GM19193 (cell line): ENCODE data around the gene ITGAX.

Experiments used
- POLR2A ChIP-seq: IDR thresholded peaks from 4 replicates; pipeline ENCODE4 v1.6.1; 2011; ENCODE audit not compliant: insufficient read depth, insufficient read length; ENCODE audit errors: extremely low read depth

Gene ITGAX

GRCh38 chr16:31360251-31360650, 5.3 kb downstream of the ITGAX start:
- no peak for TF ChIP-seq POLR2A

GRCh38 chr16:31361201-31362110, 6.5 kb downstream of the ITGAX start:
- TF ChIP-seq POLR2A = no peak

DNA sequence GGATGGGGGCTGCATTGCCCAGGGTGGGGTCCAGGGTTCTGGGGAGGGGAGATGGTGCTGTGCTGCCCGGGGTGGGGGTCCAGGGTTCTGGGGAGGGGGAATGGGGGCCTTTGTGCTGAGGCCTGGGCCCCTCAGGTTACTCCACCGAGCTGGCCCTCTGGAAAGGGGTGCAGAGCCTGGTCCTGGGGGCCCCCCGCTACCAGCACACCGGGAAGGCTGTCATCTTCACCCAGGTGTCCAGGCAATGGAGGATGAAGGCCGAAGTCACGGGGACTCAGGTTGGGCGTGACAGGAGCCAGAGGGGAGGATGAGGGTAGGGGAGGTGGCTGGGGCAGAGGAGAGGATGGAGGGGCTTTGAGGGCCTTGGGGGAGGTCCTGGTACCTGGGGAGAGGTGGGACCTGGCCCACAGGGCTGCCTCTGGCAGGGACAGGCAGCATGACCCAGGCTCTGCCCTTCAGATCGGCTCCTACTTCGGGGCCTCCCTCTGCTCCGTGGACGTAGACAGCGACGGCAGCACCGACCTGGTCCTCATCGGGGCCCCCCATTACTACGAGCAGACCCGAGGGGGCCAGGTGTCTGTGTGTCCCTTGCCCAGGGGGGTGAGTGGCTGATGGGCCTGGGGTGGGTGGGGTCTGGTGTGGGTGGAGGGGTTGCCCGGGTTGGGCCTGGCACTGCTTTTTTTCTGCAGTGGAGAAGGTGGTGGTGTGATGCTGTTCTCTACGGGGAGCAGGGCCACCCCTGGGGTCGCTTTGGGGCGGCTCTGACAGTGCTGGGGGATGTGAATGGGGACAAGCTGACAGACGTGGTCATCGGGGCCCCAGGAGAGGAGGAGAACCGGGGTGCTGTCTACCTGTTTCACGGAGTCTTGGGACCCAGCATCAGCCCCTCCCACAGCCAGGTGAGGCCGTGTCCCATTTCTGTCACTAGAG, 7.8 kb downstream of the ITGAX start:
- no peak for TF ChIP-seq POLR2A

DNA sequence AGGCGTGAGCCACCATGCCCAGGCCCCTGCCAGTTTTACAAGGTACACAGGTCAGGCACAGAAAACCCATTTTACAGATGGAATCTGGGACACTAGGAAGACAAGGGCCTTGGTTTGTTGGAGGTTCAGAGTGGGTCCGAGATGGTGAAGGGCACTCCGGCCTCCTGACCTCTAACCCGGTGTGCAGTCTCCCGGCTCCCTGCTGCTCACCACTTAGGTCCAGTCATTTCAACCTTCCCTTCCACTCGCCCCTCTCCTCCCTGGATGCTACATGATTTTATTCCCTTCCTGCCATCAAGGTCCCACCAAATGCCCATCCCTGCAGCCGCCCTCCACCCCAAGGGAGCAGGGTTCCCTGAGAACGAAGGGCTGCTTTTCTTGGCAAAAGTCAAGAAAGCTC, 8.7 kb downstream of the ITGAX start:
- no peak for TF ChIP-seq POLR2A

GRCh38 chr16:31364421-31364820, 9.4 kb downstream of the ITGAX start:
- TF ChIP-seq POLR2A = no peak

GRCh38 chr16:31365131-31365865, 10.3 kb downstream of the ITGAX start:
- no peak for TF ChIP-seq POLR2A

DNA sequence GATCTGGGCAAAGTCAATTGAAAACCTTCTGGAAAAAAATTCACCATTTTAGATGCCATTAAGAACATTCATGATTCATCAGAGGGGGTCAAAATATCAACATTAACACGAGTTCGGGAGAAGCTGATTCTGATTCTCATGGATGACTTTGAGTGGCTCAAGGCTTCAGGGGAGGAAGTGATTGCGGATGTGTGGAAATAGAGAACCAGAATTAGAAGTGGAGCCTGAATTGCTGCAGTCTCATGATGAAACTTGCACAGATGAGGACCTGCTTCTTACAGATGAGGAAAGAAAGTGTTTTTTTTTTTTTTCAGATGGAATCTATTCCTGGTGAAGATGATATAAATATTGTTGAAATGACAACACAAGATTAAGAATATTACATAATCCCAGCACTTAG, 12.9 kb downstream of the ITGAX start:
- no peak for TF ChIP-seq POLR2A

- TF ChIP-seq POLR2A = no peak
Observed at GRCh38 chr16:31371008-31371407, 16.0 kb downstream of the ITGAX start.

DNA sequence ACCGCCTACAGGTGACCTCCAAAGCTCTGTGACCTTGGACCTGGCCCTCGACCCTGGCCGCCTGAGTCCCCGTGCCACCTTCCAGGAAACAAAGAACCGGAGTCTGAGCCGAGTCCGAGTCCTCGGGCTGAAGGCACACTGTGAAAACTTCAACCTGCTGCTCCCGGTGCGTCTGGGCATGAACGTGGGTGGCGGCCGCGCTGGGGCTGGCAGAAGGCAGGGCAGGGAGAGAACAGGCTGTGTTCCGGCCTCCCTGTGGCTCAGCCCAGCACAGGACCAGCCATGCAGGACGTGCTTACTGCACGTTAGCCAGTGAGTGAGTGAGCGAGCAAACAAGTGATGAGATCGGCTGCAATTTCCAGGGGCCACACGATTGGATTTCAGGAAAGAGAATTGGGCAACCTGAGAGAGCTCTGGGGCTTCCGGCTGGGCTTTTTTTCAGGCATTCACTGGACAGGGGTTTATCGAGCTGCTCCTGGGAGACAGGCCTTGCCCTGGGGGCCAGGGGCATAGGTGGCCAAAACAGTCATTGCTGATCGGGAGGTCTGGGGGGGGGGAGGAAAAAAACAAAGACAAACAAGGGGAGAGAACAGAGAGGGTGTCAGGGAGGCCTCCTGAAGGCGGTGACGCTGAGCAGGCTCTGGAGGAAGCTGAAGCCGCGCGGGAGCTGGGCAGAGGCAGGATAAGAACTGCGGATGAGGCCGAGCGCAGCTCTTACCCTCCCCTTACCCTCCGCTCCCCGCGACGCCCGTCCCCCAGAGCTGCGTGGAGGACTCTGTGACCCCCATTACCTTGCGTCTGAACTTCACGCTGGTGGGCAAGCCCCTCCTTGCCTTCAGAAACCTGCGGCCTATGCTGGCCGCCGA, 16.9 kb downstream of the ITGAX start:
- TF ChIP-seq POLR2A = no peak

DNA sequence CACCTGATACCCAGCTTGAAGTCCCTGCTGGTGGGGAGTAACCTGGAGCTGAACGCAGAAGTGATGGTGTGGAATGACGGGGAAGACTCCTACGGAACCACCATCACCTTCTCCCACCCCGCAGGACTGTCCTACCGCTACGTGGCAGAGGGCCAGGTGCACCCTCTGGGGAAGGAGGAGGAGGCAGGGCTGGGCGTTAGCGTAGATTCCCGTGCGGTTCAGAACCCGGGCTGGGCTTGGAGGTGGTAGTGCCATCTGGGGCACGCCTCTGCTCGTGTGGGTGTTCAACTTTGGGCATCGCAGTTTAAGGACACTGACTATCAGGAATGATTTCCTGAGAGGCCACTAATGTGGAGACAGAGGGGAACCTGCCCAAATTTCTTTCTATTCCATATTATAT, 18.3 kb downstream of the ITGAX start:
- TF ChIP-seq POLR2A = no peak

DNA sequence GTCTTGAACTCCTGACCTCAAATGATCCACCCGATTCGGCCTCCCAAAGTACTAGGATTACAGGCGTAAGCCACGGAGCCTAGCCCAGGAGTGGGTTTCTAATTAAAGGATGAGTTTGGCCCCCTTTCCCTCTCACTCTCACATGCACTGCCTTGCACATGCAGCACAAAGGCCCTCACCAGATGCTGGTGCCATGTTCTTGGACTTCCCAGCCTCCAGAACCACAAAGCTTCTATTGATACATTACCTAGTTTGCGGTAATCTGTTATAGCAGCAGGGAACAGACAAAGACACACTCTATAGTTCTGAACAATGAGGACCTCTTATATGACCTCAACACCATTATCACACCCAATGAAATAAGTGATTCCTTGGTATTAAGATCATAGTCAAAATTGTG, 20.3 kb downstream of the ITGAX start:
- TF ChIP-seq POLR2A = no peak

GRCh38 chr16:31376705-31377104, 21.7 kb downstream of the ITGAX start:
- TF ChIP-seq POLR2A = no peak

DNA sequence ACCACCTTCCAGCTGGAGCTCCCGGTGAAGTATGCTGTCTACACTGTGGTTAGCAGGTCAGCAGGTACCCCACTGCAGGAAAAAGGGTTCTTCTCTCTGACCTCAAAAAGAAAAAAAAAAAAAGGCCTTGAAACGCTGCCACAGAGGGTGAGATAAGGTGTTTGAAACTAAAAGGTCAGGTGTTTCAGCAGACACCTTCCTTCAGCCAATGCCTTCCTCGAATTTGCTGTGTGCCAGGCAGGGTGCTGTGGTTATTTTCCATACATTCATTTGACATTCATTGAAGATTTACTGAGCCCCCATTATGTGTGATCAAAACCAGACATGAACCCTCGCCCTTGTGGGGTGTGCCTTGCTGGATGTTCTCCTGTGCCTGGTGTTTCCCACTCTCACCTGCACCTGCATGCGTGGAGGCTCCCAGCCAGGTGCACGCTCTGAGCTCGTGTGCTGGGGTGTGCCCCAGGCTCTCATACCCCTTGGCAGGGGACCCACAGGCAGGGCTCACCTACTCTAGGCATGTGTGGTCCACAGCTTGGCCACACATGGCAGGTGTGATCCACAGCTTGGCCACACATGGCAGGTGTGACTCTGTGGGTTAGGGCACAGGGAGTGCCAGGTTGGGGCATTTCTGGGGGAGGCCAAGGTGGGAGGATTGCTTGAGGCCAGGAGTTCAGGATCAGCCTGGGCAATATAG, 22.4 kb downstream of the ITGAX start:
- TF ChIP-seq POLR2A = no peak

DNA sequence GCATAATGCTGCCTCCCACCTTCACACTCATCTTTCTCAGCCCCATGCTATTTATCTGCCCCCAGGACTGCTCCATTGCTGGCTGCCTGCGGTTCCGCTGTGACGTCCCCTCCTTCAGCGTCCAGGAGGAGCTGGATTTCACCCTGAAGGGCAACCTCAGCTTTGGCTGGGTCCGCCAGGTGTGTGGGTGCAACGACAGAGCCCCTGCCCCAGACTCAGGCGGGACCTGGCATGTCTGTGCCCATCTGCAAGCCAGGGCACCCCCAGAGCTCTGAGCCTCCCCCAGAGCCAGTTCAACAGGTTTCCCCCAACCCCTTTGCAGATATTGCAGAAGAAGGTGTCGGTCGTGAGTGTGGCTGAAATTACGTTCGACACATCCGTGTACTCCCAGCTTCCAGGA, 25.2 kb downstream of the ITGAX start:
- TF ChIP-seq POLR2A = no peak

- no peak for TF ChIP-seq POLR2A
Observed at GRCh38 chr16:31382485-31383161, 27.6 kb downstream of the ITGAX start.
